DMS53 treated with DMSO at 0.1 percent for 48 hours (cell line): ENCODE measurements around the gene RANBP10.
"Not testable (repeated sequence)": the region's sequence is repeated elsewhere in the genome, so short reads cannot be mapped to it uniquely, and the experiment has no call there.

Source experiments
- DNase-seq: peaks from one replicate; lab custom pipeline; 2025; ENCODE audit not compliant: unreplicated experiment; lab: John Stamatoyannopoulos, UW

RANBP10 gene

DNA sequence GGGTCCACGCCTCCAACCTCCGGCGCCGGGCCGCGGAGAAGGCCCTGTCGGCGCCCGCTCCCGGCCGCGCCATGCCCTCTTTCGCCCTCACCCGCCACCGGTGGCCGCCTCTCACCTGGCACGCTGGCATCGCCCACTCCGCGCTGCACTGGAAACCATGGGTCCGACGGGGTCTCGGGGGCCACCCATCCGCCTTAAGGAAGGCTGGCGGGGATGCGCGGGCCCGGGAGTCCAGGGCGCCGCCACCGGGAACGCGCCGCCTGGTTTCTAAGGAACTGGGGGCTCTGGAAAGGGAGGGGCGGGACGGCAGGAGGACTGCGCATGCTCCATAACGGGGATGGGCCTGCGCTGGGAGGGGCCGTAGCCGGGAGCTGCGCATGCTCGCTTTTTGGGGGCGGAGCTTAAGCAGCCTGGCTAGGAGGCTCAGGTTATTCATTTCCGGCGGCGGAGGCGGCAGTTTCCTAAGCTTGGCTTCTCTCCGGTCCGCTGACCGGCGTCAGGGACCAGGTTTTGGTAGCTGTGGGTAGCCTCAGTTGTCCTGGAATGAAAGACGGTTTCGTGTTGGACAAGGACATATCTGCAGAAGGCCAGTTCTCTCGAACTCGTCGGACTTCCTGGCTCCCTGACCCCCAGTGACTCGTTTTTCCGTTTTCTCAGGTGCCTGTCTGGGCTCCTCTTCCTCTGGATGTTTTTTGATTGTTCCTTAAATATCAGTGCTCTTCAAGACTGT lies 87.1 kb downstream of the RANBP10 start, which contains the start of gene GFOD2:
GFOD2 (minus strand) TSS at position 269 of the 730 bp plus-strand sequence. CDS start 33,601 bp downstream, outside the sequence.
- peak; percentile 64 for DNase-seq

DNA sequence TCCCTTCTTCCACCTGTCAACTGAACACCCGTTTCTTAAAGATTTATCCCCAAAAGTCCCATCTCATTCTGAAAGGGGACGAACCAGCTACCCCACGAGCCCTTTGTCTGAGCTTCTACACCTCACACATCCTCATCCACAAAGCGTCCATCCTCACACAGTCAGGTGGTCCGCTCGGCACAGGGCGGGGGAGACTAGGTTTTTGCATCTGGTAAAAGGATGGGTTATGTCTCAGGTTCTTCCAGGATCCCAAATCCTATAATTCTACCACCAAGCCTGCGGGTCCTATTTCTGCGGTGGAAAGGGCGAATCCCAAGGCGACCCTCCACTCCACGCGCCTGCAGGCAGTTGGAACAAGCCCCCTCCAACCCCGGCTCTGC lies 87.7 kb downstream of the RANBP10 start:
- no peak for DNase-seq

DNA sequence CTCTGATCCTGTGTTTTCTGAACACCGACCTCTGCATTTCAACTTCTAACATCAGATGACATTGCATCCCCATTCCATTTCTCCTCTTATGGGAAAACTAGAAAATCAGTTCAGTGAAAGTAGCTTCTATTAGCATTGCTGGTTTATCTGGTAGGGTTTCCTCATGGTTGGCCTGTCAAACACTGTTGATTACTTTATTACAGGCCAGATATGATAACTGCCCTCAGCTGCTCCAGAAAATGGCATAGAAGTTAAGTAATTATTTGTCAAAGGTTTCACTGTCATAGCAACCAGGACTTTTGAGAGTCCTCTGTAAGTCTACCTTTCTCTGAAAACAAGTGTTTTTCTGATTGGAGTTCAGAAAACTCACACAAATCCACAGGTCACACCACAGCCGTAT lies 90.3 kb downstream of the RANBP10 start:
- DNase-seq = no peak

DNA sequence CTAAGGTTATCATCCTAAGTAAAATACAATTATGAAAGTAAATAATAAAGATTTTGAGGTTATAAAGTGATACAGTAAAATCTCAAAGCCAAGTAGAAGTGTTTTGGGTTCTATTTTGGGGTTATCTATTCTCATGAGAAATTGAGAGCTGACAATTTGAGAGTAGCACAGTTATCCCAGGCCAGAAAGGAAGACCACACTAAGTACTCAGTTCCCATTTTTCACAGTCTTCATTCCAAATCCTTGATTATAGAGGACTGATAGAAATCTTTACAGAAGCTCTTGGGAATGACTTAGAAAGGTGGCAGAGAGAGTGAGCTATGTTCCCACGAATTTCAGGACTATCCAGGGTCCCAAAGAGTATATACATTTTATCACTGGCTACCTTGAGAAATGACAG lies 91.8 kb downstream of the RANBP10 start:
- no peak for DNase-seq

DNA sequence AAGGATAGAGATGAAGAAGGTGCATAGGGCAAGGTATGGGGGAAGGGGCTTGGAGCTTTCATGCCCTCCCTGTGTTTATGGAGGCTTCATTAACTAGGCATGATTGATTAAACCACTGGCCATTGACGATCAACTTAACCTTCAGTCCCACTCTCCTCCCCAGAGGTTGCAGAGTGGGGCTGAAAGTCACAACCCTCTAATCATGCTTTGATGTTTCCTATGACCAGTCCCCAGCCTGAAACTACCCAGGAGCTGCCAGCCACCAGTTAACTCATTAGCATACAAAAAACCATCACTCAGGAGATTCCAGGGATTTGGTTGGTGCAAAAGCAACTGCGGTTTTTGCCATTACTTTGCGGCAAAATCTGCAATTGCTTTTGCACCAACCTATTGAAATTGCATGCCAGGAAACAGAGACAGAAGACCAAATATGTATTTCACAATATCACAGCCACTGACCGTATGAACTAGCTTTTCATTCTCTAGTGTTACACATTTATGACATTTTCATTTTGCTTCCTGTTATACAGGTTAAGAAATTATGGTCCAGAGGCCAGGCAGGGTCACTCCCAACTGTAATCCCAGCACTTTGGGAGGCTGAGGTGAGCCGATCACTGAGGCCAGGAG lies 92.6 kb downstream of the RANBP10 start:
- no peak for DNase-seq

DNA sequence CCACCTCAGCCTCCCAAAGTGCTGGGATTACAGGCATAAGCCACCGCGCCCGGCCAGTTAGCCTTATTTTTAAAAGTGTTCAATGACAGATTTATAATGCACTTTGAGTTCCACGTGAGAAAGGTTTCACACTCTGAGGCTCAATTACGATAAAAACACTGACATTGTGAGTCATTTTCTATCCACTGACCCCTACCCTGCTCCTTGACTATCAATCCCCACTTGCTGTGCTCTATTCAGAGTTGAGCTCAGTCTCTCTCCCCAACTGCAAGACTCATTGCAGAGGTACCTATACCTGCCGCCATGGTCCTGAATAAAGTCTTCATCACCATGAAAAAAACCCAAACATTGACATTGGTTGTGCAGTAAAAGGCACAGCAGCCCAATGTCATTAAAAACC lies 95.8 kb downstream of the RANBP10 start:
- no peak for DNase-seq

DNA sequence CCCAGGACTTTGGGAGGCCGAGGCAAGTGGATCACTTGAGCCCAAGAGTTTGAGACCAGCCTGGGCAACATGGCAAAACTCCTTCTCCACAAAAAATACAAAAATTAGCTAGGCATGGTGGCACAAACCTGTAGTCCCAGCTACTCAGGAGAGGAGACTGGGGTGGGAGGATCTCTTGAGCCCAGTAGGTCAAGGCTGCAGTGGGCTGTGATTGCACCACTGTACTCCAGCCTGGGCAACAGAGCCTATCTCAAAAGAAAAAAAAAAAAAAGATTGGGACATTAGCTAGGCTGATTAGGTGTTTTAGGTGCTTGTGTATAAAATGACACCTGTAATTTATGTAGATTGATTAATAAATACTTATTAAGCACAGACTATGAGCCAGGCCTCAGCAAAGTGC lies 97.3 kb downstream of the RANBP10 start:
- DNase-seq = no peak

DNA sequence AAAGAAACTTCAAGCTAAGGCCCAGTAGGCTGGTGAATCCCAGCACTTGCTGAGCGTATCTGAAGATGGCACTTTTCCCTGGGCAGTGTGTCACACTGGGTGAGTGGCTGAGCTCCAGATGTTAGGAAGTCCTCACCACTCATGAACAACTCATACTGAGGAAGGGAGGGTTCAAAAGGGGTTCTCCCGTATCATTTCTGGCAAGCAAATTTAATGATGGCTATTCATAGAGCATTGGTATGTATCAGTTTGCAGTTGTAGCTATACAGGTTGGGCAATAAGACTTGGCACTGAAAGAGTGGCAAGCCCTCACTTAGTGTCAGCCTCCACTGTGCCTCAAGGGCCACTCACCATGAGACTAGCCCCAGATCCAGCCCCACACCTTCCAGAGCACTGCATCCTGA lies 98.0 kb downstream of the RANBP10 start:
- no peak for DNase-seq

DNA sequence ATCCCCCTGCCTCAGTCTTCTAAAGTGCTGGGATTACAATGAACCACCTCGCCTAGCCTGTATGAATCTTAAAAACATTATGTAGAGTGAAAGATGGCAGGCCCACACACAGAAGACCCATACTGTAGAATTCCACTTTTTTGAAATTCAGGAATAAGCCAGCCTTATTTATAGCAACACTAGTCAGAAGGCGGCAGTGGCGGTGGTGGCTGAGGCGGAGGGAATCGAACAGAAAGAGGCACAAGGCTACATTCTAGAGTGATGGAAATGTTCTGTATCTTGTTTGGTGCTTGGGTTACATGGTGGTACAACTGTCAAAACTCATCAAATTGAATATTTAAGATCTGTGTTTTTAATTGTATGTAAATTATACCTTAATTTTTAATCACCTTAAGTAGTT lies 98.6 kb downstream of the RANBP10 start:
- no peak for DNase-seq

DNA sequence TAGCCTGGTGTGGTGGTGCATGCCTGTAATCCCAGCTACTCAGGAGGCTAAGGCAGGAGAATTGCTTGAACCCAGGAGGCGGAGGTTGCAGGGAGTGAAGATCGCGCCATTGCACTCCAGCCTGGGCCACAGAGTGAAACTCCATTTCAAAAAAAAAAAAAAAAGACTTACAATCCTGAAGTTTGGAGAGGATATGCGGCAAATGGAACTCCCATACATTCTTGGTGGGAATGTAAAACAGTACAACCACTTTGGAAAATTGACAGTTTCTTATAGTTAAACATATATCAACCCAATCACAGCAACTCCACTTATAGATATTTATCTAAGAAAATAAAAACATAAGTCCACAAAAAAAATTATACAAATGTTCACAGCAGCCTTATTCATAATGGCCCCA lies 99.2 kb downstream of the RANBP10 start:
- DNase-seq = no peak

DNA sequence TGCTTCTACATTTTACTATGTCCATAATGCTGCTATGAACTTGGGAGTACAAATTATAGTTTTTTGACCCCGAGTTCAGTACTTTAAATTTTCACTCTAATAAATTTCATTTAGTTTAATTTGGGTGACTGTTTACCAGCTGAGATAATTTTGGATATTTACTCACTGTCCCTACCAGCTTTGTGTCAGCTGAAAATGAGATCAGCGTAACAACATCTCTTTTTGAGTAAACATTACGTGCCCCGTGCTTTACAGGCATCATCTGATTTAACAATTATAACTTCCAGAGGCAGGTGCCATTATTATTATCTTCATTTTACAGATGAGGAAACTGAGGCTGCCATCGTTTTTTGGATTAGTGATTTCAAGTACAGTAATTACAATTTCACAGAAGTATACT lies 102.2 kb downstream of the RANBP10 start:
- no peak for DNase-seq

DNA sequence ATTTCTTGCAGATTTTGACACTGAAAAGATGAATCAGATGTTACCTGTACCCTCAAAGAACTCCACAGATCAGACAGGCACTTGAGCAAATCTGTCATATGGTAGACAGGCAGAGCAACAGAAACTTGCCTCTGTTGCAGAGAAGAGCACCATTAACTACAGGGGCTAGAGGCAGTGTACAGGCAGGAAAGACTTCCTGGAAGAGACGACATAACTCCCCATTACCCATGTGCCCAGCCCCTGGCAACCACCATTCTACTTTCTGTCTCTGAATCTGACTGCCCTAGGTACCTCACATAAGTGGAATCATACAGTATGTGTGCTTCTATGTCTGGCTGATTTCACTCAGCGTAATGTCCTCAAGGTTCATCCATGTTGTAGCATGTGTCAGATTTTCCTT lies 102.7 kb downstream of the RANBP10 start:
- DNase-seq = no peak

DNA sequence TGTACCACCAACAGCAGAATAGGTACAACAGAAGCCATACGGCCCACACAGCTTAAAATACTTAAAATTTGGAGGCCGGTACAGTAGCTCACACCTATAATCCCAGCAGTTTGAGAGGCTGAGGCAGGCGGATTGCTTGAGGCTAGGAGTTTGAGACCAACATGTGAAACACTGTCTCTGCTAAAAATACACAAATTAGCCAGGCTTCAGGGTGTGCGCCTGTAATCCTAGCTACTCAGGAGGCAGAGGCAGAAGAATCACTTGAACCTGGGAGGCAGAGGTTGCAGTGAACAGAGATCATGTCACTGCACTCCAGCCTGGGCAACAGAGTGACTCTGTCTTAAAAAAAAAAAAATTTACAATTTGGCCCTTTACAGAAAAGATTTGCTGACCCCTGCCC lies 104.2 kb downstream of the RANBP10 start:
- DNase-seq = no peak

DNA sequence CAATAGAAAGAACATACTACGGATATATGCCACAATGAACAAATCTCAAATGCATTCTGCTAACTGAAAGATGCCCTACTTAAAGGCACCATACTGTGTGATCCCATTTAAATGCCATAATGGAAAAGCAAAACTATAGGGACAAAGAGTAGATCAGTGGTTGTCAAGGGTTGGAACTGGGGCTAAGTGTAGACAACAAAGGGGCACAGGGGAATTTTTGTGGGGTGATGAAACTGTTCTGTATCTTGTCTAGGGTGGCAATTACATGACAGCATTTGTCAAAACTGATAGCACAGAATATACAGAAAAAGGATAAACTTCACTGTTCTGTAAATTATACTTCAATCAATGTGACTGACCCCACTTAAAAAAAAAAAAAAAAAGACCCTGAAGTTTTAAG lies 104.9 kb downstream of the RANBP10 start:
- no peak for DNase-seq

DNA sequence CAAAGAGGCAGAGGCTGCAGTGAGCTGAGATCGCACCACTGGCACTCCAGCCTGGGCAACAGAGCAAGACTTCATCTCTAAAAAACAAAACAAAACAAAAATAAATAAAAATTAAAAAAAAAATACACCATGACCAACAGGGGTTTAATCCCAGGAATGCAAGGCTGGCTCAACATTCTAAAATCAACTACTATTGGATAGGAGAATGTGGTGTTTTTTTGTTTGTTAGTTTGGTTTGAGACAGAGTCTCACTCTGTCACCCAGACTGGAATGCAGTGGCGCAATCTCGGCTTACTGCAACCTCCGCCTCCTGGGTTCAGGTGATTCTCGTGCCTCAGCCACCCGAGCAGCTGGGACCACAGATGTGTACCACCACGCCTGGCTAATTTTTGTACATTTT lies 107.1 kb downstream of the RANBP10 start:
- no peak for DNase-seq

DNA sequence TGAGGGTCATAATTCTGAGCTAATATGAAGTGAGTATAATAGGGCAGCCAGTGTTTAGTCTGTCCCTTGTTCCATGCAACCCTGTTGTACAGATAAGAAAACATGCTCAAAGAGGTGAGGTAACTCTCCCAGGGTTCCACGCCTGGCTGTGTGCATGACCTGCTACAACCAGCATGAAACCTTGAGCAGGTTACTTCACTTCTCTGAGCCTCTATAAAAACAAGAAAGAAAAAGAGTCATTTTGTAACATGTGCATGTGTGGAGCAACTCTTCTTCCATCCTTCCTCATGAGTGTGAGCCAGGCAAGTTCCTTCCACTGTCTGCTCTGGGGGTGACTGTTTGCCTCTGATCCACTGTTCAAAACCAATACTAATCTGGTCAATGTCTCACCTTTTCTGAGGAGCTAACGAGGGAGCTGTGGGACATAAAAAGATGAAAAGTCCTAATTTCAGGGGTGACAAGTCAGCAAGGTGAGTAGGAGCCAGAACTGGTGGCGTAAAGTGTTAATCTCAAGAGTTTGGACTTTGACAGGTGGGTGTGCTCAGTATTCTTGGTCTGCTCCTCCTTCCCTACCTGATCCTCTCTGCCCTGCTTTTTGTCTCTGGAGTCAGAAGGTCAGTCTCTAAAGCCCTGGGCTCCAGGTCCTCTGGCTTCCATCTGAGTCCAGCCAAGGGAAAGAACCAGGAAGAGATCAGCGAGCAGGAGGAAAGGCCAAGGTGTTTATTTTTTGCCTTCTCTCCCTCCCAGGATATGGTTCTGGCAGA lies 108.8 kb downstream of the RANBP10 start:
- no peak for DNase-seq

DNA sequence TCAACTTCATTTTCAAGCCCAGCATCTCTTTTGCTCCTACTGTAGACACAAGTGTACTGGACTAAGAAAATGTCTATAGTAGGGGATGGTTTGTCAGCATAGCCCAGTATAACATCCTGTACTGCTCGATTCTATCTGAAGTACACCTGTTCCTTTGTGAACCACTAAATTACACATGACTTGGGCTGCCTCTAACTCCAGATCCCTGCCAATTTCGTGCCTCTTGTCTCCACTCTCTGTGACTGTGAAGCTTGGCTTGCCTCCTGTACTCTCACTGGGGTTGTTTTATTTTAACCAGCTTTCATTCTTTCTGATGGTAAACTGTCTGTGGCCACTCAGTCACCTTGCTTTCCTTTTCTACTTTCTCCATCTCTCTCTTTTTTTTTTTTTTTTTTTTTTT lies 111.7 kb downstream of the RANBP10 start:
- DNase-seq = no peak

DNA sequence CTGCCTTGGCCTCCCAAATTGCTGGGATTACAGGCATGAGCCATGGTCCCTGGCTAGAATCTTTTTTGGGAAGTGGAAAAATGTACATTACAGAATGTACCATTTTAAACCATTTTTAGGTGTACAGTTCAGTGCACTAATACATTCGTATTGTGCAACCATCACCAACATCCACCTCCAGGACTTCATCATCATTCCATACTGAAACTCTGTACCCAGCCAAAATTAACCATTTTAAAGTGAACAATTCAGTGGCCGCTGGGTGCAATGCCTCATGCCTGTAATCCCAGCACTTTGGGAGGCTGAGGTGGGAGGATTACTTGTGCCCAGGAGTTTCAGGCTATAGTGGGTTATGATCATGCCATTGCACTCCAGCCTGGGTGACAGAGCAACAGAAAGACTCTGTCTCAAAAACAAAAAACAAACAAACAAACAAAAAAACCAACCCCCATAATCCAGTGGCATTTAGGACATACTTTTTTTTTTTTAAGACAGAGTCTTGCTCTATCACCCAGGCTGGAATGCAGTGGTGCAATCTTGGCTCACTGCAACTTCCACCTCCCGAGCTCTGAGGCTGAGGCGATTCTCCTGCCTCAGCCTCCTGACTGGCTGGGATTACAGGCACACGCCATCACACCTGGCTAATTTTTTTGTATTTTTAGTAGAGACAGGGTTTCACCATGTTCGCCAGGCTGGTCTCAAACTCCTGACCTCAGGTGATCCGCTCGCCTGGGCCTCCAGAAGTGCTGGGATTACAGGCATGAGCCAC lies 112.7 kb downstream of the RANBP10 start:
- not testable (repeated sequence) for DNase-seq

DNA sequence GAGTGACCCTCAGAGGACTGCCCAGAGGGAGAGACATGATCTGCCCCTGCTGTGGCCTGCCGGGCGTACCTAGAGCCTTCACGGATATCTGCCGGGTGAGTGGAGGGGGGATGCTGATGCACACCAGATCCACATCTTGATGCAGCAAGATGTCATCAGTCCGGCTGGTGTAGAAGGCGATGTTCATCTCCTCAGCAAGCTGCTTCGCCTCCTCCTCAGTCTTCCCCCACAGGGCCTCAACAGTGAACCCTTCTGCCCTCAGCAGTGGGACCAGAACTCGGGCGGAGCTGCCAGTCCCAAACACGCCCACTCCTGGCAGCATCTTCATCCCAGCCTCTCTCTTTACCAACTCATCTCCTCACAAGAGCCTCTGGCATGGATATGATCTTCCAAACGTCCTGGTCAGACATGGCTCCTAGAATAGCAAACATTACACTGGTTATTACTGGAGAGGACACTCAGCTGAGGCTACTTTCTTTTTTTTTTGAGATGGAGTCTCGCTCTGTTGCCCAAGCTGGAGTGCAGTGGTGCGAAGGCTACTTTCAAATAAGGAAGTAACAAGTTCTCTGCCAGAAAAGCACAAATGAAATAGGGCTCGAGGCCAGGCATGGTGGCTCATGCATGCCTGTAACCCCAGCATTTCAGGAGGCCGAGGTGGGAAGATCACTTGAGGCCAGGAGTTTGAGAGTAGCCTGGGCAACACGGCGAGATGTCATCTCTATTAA lies 120.8 kb downstream of the RANBP10 start:
- DNase-seq = no peak

DNA sequence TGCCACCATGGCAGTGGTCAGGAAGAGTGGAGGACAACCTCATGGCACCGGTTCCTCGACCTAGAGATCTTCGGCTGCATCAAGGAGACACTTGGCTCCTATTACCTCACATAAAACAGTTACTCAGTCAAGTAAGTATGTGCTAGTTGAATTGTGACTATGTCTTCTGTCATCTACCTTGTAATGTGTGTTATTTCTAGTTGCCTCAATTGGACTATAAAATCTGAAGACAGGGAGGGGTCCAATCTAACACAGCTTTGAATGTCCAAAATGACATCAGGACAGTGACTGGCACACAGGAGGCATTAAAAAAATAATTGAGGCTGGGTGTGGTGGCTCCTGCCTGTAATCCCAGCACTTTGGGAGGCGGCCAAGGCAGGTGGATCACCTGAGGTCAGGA lies 122.6 kb downstream of the RANBP10 start:
- no peak for DNase-seq
